Colonic mucosa (tissue), 4 donors: Measurements from ENCODE around the gene SRRD. TPM values are rescaled to one million over a fixed set of nuclear protein-coding genes. Genes with fewer than 3 reads are reported as not detected.

Experiments
- DNase-seq: peaks from one replicate; pipeline ENCODE4 v3.0.0-alpha.2; 2020
- H3K27ac ChIP-seq: fragments of 200-600 bp; one replicate; pipeline ENCODE4 v1.8.0; 2021
- H3K27me3 ChIP-seq: fragments of 200-600 bp; one replicate; pipeline ENCODE4 v1.8.0; 2021
- H3K36me3 ChIP-seq: fragments of 200-600 bp; one replicate; pipeline ENCODE4 v1.8.0; 2021
- H3K4me1 ChIP-seq: fragments of 200-600 bp; one replicate; pipeline ENCODE4 v1.8.0; 2021; ENCODE audit warnings: mild to moderate bottlenecking
- H3K4me3 ChIP-seq: fragments of 200-600 bp; one replicate; pipeline ENCODE4 v1.8.0; 2021
- H3K9ac ChIP-seq, 2 donors: one replicate each; pipeline ENCODE4 v1.7.0; 2013; ENCODE audit warnings: control low read depth in 2 of 2, low read depth in 2 of 2, low read length in 2 of 2
- H3K9me3 ChIP-seq: fragments of 200-600 bp; one replicate; pipeline ENCODE4 v1.8.0; 2021
- intact Hi-C: fragments of 100-400 bp; cut with DNase I; formaldehyde crosslinking; loops from one replicate; pipeline ENCODE4 v1.14.1; 2022
- total RNA-seq, 2 donors: library from RNA; stranded (reverse); fragmentation: NEBNext Ultra II Directional in 1 of 2; extraction: Animal tissue kit (Norgen Biotek cat#: 25700) in 1 of 2; gene quantifications; one replicate each; pipeline ENCODE4 v1.2.1, GENCODE V29; 2021
- TF ChIP-seq, protein P1 (sequence below): fragments of 200-600 bp; IDR thresholded peaks from one replicate; pipeline ENCODE4 v1.8.0; 2022; ENCODE audit warnings: antibody characterized with exemption, mild to moderate bottlenecking
- donor health status: healthy.
- donor health status: DM: no; HTN: no; CAD: no.
- donor health status: DM: no; HTN: no; CAD: no.

SRRD gene
- total RNA-seq, 2 donors from 2014 or later, result 11.8 to 16.4 TPM

DNA sequence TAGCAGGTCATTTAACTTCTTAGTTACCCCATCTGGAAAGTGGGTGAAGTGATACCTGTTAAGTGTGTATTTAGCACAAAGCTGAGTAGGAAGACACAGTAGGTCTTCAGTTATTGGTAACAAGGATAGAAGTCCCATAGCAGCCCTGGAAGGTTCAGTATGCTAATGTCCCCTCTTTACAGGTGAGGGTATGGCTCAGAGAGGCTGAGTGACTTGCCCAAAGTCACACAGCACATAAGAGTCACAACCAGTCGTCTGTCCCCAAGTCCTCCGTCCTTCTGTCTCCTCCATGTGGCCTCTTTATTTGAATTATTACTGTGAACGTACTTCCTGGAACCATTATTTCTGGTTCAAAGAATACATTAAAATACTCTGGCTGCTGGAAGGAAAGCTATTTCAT is 44.1 kb upstream of the SRRD start:
- TF ChIP-seq, protein P1, sequence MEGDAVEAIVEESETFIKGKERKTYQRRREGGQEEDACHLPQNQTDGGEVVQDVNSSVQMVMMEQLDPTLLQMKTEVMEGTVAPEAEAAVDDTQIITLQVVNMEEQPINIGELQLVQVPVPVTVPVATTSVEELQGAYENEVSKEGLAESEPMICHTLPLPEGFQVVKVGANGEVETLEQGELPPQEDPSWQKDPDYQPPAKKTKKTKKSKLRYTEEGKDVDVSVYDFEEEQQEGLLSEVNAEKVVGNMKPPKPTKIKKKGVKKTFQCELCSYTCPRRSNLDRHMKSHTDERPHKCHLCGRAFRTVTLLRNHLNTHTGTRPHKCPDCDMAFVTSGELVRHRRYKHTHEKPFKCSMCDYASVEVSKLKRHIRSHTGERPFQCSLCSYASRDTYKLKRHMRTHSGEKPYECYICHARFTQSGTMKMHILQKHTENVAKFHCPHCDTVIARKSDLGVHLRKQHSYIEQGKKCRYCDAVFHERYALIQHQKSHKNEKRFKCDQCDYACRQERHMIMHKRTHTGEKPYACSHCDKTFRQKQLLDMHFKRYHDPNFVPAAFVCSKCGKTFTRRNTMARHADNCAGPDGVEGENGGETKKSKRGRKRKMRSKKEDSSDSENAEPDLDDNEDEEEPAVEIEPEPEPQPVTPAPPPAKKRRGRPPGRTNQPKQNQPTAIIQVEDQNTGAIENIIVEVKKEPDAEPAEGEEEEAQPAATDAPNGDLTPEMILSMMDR, result no peak
- no peak for DNase-seq
- no peaks in the 10 kb centered on the region for H3K36me3 ChIP-seq
- no peak overlapping the region for H3K27ac ChIP-seq
- no peaks in the 10 kb centered on the region for H3K27me3 ChIP-seq
- intact Hi-C loops, result no loop called here
- no peak overlapping the region for H3K9ac ChIP-seq
- H3K4me3 ChIP-seq, result no peak overlapping the region
- H3K4me1 ChIP-seq, result peaks cover 3% of the 10 kb centered on the region
- no peaks in the 10 kb centered on the region for H3K9me3 ChIP-seq

DNA sequence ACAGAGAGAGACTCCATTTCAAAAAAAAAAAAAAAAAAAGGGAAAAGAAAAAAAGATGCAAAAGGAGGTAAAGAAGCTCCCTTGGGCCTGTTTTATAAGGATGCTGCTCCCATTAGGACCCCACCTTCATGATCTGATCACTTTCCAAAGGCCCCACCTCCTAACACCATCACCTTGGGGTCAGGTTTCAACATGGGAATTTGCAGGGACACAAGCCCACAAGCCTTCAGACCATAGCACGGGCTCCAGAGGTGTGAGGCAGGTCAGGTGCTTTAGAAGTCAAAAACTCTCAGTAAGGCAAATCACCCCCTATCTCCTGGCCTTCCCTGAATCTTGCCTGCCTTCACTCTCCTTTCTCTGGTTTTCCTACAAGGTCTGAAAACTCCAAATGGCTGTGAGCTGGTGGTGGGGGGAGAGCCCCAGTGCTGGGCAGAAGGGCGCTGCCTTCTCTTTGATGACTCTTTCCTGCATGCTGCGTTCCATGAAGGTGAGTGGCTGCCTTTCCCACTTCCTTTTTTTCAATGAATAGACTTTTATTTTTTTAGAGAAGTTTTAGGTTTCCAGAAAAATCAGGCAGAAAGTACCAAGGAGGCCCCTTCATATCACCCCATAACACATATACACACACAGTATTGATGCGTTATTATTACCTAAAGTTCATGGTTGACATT is 41.5 kb upstream of the SRRD start:
- intact Hi-C loops, result no loop called here
- no peaks in the 10 kb centered on the region for H3K36me3 ChIP-seq
- H3K27ac ChIP-seq, result no peak overlapping the region
- TF ChIP-seq, protein P1, result no peak
- H3K9me3 ChIP-seq, result no peaks in the 10 kb centered on the region
- no peak overlapping the region for H3K4me3 ChIP-seq
- H3K4me1 ChIP-seq, result peaks cover 3% of the 10 kb centered on the region
- no peak overlapping the region for H3K9ac ChIP-seq
- DNase-seq, result no peak
- H3K27me3 ChIP-seq, result no peaks in the 10 kb centered on the region

DNA sequence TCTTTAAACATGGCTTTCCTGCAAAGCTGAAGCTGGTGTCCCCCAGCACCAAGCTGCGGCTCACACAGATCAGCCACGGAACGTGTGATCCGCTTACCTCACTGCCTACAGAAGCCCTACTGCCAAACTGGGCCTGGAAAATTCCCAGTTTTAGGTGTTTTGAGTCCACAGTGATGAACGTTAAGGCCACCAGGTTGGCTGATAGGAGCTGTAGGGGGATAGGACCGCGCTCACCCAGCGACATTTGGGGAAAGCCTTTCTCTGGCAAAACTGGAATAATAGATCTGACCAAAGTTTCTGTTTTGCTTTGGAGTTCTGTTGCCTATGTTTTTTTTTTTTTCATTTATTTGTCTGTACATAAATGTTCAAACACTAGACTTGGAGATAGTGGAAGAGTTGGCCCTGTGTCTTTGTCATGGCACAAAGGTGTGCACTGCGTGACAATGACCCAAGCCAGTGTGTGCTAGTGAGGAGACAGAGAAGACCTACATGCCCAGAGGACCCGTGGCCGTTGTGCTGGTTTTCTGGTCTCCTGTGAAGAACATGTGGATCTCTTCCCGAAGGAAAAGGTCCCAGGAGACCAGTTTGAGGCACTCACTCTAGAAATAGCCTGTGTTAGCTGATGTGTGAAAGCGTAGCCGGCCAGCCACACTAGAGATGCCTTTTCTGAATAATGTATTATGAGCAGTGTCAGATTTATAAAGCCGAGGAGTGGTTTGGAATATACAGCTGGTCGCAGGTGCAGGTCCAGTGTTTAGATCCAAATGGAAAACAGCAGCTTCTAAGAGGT is 39.6 kb upstream of the SRRD start:
- no peaks in the 10 kb centered on the region for H3K9me3 ChIP-seq
- no peak for DNase-seq
- TF ChIP-seq, protein P1, result no peak
- no peaks in the 10 kb centered on the region for H3K4me1 ChIP-seq
- no peak overlapping the region for H3K9ac ChIP-seq
- no peak overlapping the region for H3K27ac ChIP-seq
- intact Hi-C loops, result no loop called here
- H3K27me3 ChIP-seq, result no peaks in the 10 kb centered on the region
- H3K4me3 ChIP-seq, result no peak overlapping the region
- no peaks in the 10 kb centered on the region for H3K36me3 ChIP-seq

DNA sequence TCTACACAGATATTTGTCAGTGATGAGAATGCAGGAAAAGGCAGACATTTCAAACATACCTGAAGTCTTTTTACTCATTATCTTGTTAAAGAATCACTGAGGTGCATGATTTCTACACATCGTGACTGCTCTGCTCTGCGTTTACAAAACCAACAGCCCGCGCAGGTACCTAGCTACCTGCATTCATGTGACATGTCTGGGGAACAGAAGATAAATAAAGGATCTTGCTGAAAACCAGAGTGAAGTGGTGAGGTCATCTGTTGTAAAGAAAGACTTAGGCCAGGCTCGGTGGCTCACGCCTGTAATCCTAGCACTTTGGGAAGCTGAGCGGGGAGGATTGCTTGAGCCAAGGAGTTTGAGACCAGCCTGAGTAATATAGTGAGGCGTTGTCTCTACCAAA is 38.9 kb upstream of the SRRD start:
- no peaks in the 10 kb centered on the region for H3K4me1 ChIP-seq
- H3K9me3 ChIP-seq, result no peaks in the 10 kb centered on the region
- TF ChIP-seq, protein P1, result no peak
- no peak overlapping the region for H3K27ac ChIP-seq
- H3K27me3 ChIP-seq, result no peaks in the 10 kb centered on the region
- H3K9ac ChIP-seq, result no peak overlapping the region
- H3K36me3 ChIP-seq, result no peaks in the 10 kb centered on the region
- intact Hi-C loops, result no loop called here
- H3K4me3 ChIP-seq, result no peak overlapping the region
- DNase-seq, result no peak

GRCh38 chr22:26445577-26446275 is 38.0 kb upstream of the SRRD start:
- Histone ChIP-seq H3K4me1 (no peaks in the 10 kb centered on the region), H3K27me3 (no peaks in the 10 kb centered on the region), H3K4me3 (no peak overlapping the region), H3K9me3 (no peaks in the 10 kb centered on the region), H3K9ac (no peak overlapping the region), H3K27ac (no peak overlapping the region), H3K36me3 (no peaks in the 10 kb centered on the region)
- TF ChIP-seq, protein P1, result no peak
- intact Hi-C loops, result no loop called here
- no peak for DNase-seq
